ENCODE data around the gene RC3H1. TPM values are rescaled to one million over a fixed set of nuclear protein-coding genes. Genes with fewer than 3 reads are reported as not detected.

RC3H1 gene
- total RNA-seq, 6 experiments from 2014 or later = 21.9 to 28.2 (median 23.3) TPM

- no peaks in the 10 kb centered on the region for H3K4me1 Mint-ChIP-seq (ENCODE audit: low read depth)
- no peak for TF ChIP-seq CTCF (IDR thresholded peaks at IDR 0.05)
- DNase-seq = no peak
These were observed 109.0 kb downstream of the RC3H1 start for GRCh38 chr1:173913111-173913510.

GRCh38 chr1:173903827-173904531, 118.2 kb downstream of the RC3H1 start:
- no peak for TF ChIP-seq CTCF (IDR thresholded peaks at IDR 0.05)
- no peak overlapping the region for H3K4me3 Mint-ChIP-seq
- DNase-seq = no peak
- peaks cover 5% of the 10 kb centered on the region; the same call in 1 of the 2 replicates for H3K36me3 Mint-ChIP-seq (ENCODE audit: low read depth)
- H3K27ac Mint-ChIP-seq = no peak overlapping the region
- H3K9me3 Mint-ChIP-seq = no peaks in the 10 kb centered on the region
- H3K27me3 Mint-ChIP-seq (ENCODE audit: insufficient read depth) = no peaks in the 10 kb centered on the region
- peaks cover 6% of the 10 kb centered on the region; the same call in 1 of the 2 replicates for H3K4me1 Mint-ChIP-seq (ENCODE audit: low read depth)

More at GRCh38 chr1:173913111-173913510, 109.0 kb downstream of the RC3H1 start:
- no peaks in the 10 kb centered on the region for H3K27me3 Mint-ChIP-seq (ENCODE audit: insufficient read depth)
- no peak overlapping the region for H3K27ac Mint-ChIP-seq
- H3K9me3 Mint-ChIP-seq = no peaks in the 10 kb centered on the region; the same call in 1 of the 2 replicates
- H3K4me3 Mint-ChIP-seq = no peak overlapping the region
- H3K36me3 Mint-ChIP-seq (ENCODE audit: low read depth) = no peaks in the 10 kb centered on the region

GRCh38 chr1:173900992-173901391, 121.2 kb downstream of the RC3H1 start:
- Mint-ChIP-seq H3K4me3 (no peak overlapping the region), H3K27ac (no peak overlapping the region), H3K36me3 (ENCODE audit: low read depth) (peaks cover 5% of the 10 kb centered on the region; the same call in 1 of the 2 replicates), H3K4me1 (ENCODE audit: low read depth) (peaks cover 6% of the 10 kb centered on the region; the same call in 1 of the 2 replicates), H3K27me3 (ENCODE audit: insufficient read depth) (no peaks in the 10 kb centered on the region; the same call in 1 of the 2 replicates), H3K9me3 (no peaks in the 10 kb centered on the region)
- no peak for DNase-seq
- TF ChIP-seq CTCF (IDR thresholded peaks at IDR 0.05) = no peak

GRCh38 chr1:173900427-173900826, 121.7 kb downstream of the RC3H1 start:
- H3K9me3 Mint-ChIP-seq = no peaks in the 10 kb centered on the region
- H3K27ac Mint-ChIP-seq = no peak overlapping the region
- H3K4me3 Mint-ChIP-seq = no peak overlapping the region
- no peaks in the 10 kb centered on the region; the same call in 1 of the 2 replicates for H3K27me3 Mint-ChIP-seq (ENCODE audit: insufficient read depth)
- H3K4me1 Mint-ChIP-seq (ENCODE audit: low read depth) = peaks cover 6% of the 10 kb centered on the region; the same call in 1 of the 2 replicates
- DNase-seq = no peak
- H3K36me3 Mint-ChIP-seq (ENCODE audit: low read depth) = peaks cover 5% of the 10 kb centered on the region; the same call in 1 of the 2 replicates
- no peak for TF ChIP-seq CTCF (IDR thresholded peaks at IDR 0.05)

- H3K27ac Mint-ChIP-seq = no peak overlapping the region
These were observed 128.0 kb downstream of the RC3H1 start for GRCh38 chr1:173894189-173894588.

More at GRCh38 chr1:173894189-173894588, 128.0 kb downstream of the RC3H1 start:
- Mint-ChIP-seq H3K27me3 (ENCODE audit: insufficient read depth) (no peaks in the 10 kb centered on the region; the same call in 1 of the 2 replicates), H3K4me3 (no peak overlapping the region), H3K9me3 (no peaks in the 10 kb centered on the region), H3K36me3 (ENCODE audit: low read depth) (peaks cover 5% of the 10 kb centered on the region; the same call in 1 of the 2 replicates), H3K4me1 (ENCODE audit: low read depth) (no peaks in the 10 kb centered on the region)
- TF ChIP-seq CTCF (IDR thresholded peaks at IDR 0.05) = no peak
- no peak for DNase-seq
